ENCODE results near the gene MOB3A. TPM values are rescaled to one million over a fixed set of nuclear protein-coding genes. Genes with fewer than 3 reads are reported as not detected.
A peak's percentile ranks its signal among the peaks of the same experiment; 100 is the strongest.

MOB3A gene
- total RNA-seq, 1 donor = 34.0 TPM

- TF ChIP-seq CTCF (IDR thresholded peaks at IDR 0.05; ENCODE audit: extremely low read depth, low read depth, low read length) = no peak
- Histone ChIP-seq H3K27me3 (ENCODE audit: insufficient read depth, low read length) (no peaks in the 10 kb centered on the region), H3K36me3 (ENCODE audit: insufficient read depth, low read length) (peaks cover 14% of the 10 kb centered on the region), H2AFZ (ENCODE audit: low read length) (no peak overlapping the region), H3K27ac (ENCODE audit: low read depth, low read length) (peak overlapping the region; percentile 58), H3K4me2 (ENCODE audit: insufficient read depth, low read length) (peak overlapping the region; percentile 96), H3K4me1 (ENCODE audit: insufficient read depth, low read length) (peaks cover 22% of the 10 kb centered on the region), H3K79me2 (ENCODE audit: insufficient read depth, low read length) (peaks cover 58% of the 10 kb centered on the region), H3K4me3 (ENCODE audit: insufficient read depth, low read length) (peak overlapping the region; percentile 86), H4K20me1 (ENCODE audit: insufficient read depth, low read length) (peaks cover 62% of the 10 kb centered on the region), H3K9me3 (ENCODE audit: low read depth, low read length) (no peaks in the 10 kb centered on the region)
- peak; percentile 95 for DNase-seq (ENCODE audit: insufficient read length, low spot score, missing footprints)
Measured at GRCh38 chr19:2048959-2049740, 47.0 kb downstream of the MOB3A start.

- Histone ChIP-seq H3K9me3 (ENCODE audit: low read depth, low read length) (no peaks in the 10 kb centered on the region), H3K27me3 (ENCODE audit: insufficient read depth, low read length) (no peaks in the 10 kb centered on the region), H4K20me1 (ENCODE audit: insufficient read depth, low read length) (peaks cover 67% of the 10 kb centered on the region), H3K4me1 (ENCODE audit: insufficient read depth, low read length) (peaks cover 22% of the 10 kb centered on the region), H3K36me3 (ENCODE audit: insufficient read depth, low read length) (peaks cover 16% of the 10 kb centered on the region), H2AFZ (ENCODE audit: low read length) (no peak overlapping the region), H3K4me2 (ENCODE audit: insufficient read depth, low read length) (no peak overlapping the region), H3K27ac (ENCODE audit: low read depth, low read length) (no peak overlapping the region), H3K4me3 (ENCODE audit: insufficient read depth, low read length) (no peak overlapping the region), H3K79me2 (ENCODE audit: insufficient read depth, low read length) (peaks cover 58% of the 10 kb centered on the region)
- peak; percentile 80 for DNase-seq (ENCODE audit: insufficient read length, low spot score, missing footprints)
- TF ChIP-seq CTCF (IDR thresholded peaks at IDR 0.05; ENCODE audit: extremely low read depth, low read depth, low read length) = no peak
Measured at GRCh38 chr19:2048104-2048958, 47.8 kb downstream of the MOB3A start.

GRCh38 chr19:2047449-2048103 is 48.5 kb downstream of the MOB3A start:
- Histone ChIP-seq H3K27ac (ENCODE audit: low read depth, low read length) (no peak overlapping the region), H3K79me2 (ENCODE audit: insufficient read depth, low read length) (peaks cover 58% of the 10 kb centered on the region), H2AFZ (ENCODE audit: low read length) (no peak overlapping the region), H3K36me3 (ENCODE audit: insufficient read depth, low read length) (peaks cover 19% of the 10 kb centered on the region), H3K4me3 (ENCODE audit: insufficient read depth, low read length) (no peak overlapping the region), H3K9me3 (ENCODE audit: low read depth, low read length) (no peaks in the 10 kb centered on the region), H3K4me2 (ENCODE audit: insufficient read depth, low read length) (no peak overlapping the region), H3K4me1 (ENCODE audit: insufficient read depth, low read length) (peaks cover 23% of the 10 kb centered on the region), H3K27me3 (ENCODE audit: insufficient read depth, low read length) (no peaks in the 10 kb centered on the region), H4K20me1 (ENCODE audit: insufficient read depth, low read length) (peaks cover 72% of the 10 kb centered on the region)
- DNase-seq (ENCODE audit: insufficient read length, low spot score, missing footprints) = peak; percentile 95
- TF ChIP-seq CTCF (IDR thresholded peaks at IDR 0.05; ENCODE audit: extremely low read depth, low read depth, low read length) = no peak
